ENCODE measurements around the gene BCL3.
A peak's percentile ranks its signal among the peaks of the same experiment; 100 is the strongest.

Gene BCL3

GRCh38 chr19:44795398-44795987 lies 47.0 kb downstream of the BCL3 start:
- no peak for DNase-seq

DNA sequence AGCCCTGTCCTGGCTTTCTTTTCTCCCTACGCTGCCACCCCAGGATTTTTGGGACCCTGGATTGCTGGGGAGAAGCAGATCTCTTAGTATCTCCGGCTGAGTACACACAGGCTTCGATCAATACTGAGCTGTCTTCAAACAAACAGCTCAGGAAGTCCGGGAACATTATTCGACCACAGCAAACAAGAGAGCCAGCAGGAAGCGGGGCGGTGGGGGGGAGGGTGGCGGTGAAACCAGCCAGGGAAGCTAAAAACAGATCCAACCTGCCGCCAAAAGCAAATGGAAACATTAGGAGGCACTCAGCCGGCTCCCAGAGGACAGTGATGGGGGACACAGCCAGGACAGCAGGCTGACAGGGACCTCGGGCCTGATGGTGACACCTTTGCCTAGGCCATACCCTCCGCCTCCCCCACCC lies 48.2 kb downstream of the BCL3 start:
- DNase-seq: peak; percentile 8

DNA sequence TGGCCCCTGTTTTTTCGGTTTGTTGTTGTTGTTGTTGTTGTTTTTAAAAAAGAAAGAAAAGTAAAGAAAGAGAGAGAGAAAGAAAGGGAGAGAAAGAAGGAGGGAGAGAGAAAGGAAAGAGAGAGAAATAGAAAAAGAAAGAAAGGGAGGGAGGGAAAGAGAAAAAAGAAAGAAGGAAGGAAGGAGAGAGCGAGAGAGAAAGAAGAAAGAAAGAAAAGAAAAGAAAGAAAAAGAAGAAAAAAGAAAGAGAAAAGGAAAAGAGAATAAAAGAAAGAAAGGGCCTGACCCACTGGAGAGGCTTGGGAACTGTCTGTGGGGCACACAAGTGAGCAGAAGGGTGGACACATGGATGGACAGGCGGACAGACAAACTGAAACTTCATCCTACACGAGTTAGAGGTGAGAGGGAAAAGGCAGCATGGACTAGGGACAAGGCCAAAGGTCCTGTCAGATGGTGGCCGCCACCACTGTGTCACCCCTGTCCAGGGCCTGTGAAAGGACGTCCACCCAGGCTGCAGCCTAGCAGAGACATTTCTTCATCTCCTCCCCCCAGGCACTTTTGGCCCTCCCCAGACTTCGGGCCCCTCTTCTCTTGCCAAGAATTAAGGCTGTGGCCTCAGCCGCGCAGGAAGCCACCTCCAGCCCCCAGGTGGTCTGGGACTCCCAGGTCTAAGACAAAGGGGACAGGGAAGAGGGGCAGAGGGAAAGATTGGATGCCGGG lies 51.3 kb downstream of the BCL3 start:
- no peak for DNase-seq

GRCh38 chr19:44800461-44800860 lies 52.0 kb downstream of the BCL3 start:
- DNase-seq: peak; percentile 93

GRCh38 chr19:44803442-44804428 lies 55.2 kb downstream of the BCL3 start:
- DNase-seq: no peak

- DNase-seq: no peak
Observed at GRCh38 chr19:44806291-44806690, 57.8 kb downstream of the BCL3 start.

DNA sequence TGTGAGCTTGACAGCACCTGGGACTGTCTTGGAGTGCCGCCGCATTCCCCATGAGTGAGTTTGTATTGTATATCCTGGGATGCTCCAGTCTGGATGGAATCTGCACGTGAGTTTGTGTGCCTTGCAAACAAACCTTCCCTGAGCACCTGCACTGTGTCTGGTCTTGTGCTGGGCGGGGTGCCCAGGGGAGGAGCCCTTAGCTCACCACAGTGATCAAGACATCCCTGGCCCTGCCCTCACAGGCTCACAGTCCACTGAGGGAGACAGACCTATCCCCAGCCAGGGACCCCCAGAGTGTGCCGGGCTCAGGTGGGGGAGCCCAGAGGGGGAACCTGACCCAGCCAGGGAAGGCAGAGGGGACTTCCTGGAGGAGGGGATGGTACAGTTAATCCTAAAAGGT lies 58.7 kb downstream of the BCL3 start:
- DNase-seq: no peak

DNA sequence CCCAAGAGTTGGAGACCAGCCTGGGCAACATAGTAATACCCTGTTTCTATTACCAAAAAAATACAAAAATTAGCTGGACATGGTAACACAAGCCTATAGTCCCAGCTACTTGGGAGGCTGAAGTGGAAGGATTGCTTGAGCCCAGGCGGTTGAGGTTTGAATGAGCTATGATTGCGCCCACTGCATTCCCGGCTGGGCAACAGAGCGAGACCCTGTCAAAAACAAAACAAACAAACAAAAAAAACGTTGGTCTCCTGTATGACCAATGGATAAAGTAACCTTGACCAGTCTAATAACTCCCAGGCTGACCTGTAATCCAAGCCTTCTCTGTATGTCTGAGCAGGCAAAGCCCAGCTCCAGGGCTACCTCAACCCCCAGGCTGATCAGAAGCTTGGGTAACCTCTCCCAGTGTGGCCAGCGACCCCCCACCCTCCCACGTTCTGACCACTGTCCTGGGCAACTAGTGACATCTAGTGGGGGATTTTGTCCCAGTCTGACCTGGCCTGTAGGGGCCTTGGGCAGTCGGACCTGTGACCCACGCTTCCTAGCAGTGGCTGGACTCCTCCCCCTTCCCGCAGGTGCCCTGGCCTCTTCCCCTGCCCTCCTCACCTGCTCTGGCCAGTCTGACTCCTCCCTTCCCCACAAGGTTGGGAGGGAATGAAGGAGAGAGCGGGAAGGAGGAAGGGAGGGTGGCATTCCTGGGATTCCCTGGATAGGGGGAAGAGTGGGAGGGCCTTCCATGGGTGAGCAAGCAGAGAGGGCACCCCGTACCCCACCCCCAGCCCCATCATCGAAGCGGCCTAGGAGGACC lies 59.3 kb downstream of the BCL3 start:
- DNase-seq: peak; percentile 71

DNA sequence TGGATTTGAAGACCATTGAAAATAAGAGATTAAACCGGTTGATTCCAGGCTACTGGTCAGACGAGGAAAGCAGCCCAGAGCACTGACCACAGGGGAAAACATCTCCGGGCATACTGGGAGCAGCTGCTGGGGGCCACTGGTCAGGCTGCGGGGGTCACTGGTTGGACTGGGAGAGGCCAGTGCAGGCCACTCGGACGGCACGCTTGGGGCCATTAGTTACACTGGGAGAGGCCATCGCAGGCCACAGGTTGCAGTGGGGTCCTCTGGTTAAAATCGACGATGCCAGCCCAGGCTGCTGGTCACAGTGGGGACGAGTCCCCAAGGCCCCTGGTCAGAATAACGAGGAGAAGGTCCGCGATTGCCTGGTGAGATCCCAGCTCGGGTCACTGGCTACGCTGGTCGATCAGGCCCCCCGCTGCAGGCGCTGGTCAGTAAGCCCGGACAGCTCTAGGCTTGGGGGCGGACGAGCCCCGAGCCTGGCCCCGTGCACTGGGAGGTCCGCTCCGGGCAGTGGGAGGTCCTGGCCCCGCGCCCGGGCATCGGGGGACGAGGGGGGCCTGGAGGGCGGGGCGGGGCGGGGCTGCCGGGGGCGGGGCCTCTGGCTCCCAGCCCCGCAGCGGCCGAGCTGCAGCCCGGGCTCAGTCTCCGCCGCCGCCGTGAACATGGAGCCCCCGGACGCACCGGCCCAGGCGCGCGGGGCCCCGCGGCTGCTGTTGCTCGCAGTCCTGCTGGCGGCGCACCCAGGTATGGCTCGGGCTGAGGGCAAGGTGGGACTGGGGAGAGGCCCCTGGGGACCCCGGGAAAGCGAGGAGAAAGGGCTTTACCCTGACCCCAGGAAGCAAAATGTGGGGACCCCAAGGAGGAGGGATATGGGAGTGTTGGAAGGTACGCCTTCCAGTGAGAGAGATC lies 60.2 kb downstream of the BCL3 start, which contains the start of gene BCAM:
TSS of gene BCAM (plus strand) at position 641 of the 909 bp plus-strand sequence. CDS start at position 663, 22 bp downstream.
- DNase-seq: peak; percentile 83
